Measurements from ENCODE around the gene CTSF. TPM values are rescaled to one million over a fixed set of nuclear protein-coding genes. Genes with fewer than 3 reads are reported as not detected.

The CTSF gene
- polyA plus RNA-seq, 3 donors, result 1.5 to 3.5 (median 2.3) TPM

DNA sequence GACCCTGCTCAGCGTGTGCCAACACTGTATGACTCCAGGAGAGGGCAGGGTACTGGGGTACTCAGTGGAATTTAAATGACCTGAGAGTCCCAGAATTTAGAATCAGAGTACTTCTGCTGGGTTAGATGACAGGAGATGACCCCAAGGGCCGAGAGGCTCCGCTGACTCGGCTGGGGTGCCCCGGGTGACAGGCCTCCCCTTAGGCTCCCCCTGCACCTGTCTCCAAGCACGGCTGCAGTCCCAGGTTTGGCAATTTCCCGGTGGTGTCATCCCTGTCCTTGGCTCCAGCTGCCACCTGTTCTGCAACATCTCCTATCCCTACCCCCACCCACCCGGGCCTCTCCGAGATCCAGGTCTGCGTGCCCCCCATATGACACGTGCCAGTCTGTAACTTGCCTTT lies 20.4 kb downstream of the CTSF start:
- Mint-ChIP-seq H3K4me1 (peaks cover 27% of the 10 kb centered on the region), H3K4me3 (no peak overlapping the region), H3K27me3 (ENCODE audit: low read depth in 3 of 3) (peaks cover 14 to 33% (median 23%) of the 10 kb centered on the region in 3 donors), H3K27ac (no peak overlapping the region), H3K9me3 (peaks cover 0 to 2% (median 0%) of the 10 kb centered on the region in 7 donors), H3K36me3 (peaks cover 4 to 5% of the 10 kb centered on the region in 2 donors)
- Histone ChIP-seq H3K9ac (ENCODE audit: insufficient read depth, low read length, poor library complexity, severe bottlenecking) (no peak overlapping the region), H3K79me2 (ENCODE audit: insufficient read depth, low read length) (peaks cover 11% of the 10 kb centered on the region), H3K4me1 (ENCODE audit: control insufficient read depth in 1 of 2, insufficient read depth in 2 of 2, low read length in 2 of 2) (peaks cover 30 to 38% of the 10 kb centered on the region in 2 donors), H3K27me3 (ENCODE audit: control insufficient read depth in 2 of 2, insufficient read depth in 2 of 2, low read length in 2 of 2) (peaks cover 0 to 18% of the 10 kb centered on the region in 2 donors), H3K4me3 (replicated peaks in 1 of 3; ENCODE audit: low read depth in 2 of 3, low read length in 3 of 3) (no peak overlapping the region), H4K20me1 (ENCODE audit: insufficient read depth, low read length) (no peaks in the 10 kb centered on the region), H3K4me2 (replicated peaks; ENCODE audit: extremely low read depth, low read length, poor library complexity, severe bottlenecking) (no peak overlapping the region), H2AFZ (ENCODE audit: insufficient read depth, low read depth, low read length, poor library complexity, severe bottlenecking) (no peak overlapping the region), H3K9me3 (replicated peaks in 1 of 2; ENCODE audit: control insufficient read depth in 1 of 2, insufficient read depth in 1 of 2, low read length in 2 of 2) (no peaks in the 10 kb centered on the region), H3K36me3 (replicated peaks in 1 of 2; ENCODE audit: control insufficient read depth in 1 of 2, insufficient read depth in 2 of 2, low read length in 2 of 2) (no peaks in the 10 kb centered on the region), H3K27ac (ENCODE audit: low read depth in 1 of 2, low read length in 2 of 2) (no peak overlapping the region)
- no peak for DNase-seq
- intact Hi-C loops (cut with micrococcal nuclease), result no loop called here
- WGBS (ENCODE audit: insufficient coverage), result 80% methylated on average over 11 of the region's 11 CpGs
- TF ChIP-seq, protein P1, sequence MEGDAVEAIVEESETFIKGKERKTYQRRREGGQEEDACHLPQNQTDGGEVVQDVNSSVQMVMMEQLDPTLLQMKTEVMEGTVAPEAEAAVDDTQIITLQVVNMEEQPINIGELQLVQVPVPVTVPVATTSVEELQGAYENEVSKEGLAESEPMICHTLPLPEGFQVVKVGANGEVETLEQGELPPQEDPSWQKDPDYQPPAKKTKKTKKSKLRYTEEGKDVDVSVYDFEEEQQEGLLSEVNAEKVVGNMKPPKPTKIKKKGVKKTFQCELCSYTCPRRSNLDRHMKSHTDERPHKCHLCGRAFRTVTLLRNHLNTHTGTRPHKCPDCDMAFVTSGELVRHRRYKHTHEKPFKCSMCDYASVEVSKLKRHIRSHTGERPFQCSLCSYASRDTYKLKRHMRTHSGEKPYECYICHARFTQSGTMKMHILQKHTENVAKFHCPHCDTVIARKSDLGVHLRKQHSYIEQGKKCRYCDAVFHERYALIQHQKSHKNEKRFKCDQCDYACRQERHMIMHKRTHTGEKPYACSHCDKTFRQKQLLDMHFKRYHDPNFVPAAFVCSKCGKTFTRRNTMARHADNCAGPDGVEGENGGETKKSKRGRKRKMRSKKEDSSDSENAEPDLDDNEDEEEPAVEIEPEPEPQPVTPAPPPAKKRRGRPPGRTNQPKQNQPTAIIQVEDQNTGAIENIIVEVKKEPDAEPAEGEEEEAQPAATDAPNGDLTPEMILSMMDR (IDR thresholded peaks at IDR 0.05), result no peak

DNA sequence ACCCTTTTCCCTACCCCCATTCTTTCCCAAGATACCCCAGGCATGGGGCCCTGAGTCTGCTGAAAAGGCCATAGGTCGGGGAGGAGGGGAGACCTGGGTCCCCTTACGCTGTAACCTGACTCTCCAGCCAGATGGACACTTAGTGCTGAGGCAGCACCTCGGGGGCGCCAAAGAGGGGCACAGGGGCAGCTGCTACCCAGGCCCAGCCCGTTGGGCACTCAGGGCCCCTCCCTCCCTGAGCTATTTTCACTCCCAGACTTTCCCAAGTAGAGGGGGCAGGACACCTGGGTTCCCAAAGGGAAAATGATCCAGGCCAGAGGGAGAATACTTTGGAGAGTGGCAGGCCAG lies 20.8 kb downstream of the CTSF start:
- Mint-ChIP-seq H3K27me3 (ENCODE audit: low read depth in 3 of 3) (peaks cover 14 to 31% (median 23%) of the 10 kb centered on the region in 3 donors), H3K4me1 (peaks cover 31% of the 10 kb centered on the region), H3K4me3 (no peak overlapping the region), H3K36me3 (peaks cover 8 to 9% of the 10 kb centered on the region in 2 donors), H3K9me3 (peaks cover 0 to 2% (median 0%) of the 10 kb centered on the region in 7 donors), H3K27ac (no peak overlapping the region)
- DNase-seq, result no peak
- H2AFZ ChIP-seq (ENCODE audit: insufficient read depth, low read depth, low read length, poor library complexity, severe bottlenecking), result no peak overlapping the region
- 95% methylated on average over 2 of the region's 5 CpGs for WGBS (ENCODE audit: insufficient coverage)
- H3K4me2 ChIP-seq (replicated peaks; ENCODE audit: extremely low read depth, low read length, poor library complexity, severe bottlenecking), result no peak overlapping the region
- no peaks in the 10 kb centered on the region for H3K9me3 ChIP-seq (replicated peaks in 1 of 2; ENCODE audit: control insufficient read depth in 1 of 2, insufficient read depth in 1 of 2, low read length in 2 of 2)
- TF ChIP-seq, protein P1 (IDR thresholded peaks at IDR 0.05), result no peak
- no peak overlapping the region for H3K9ac ChIP-seq (ENCODE audit: insufficient read depth, low read length, poor library complexity, severe bottlenecking)
- H3K4me1 ChIP-seq (ENCODE audit: control insufficient read depth in 1 of 2, insufficient read depth in 2 of 2, low read length in 2 of 2), result peaks cover 32 to 42% of the 10 kb centered on the region in 2 donors
- H3K27ac ChIP-seq (ENCODE audit: low read depth in 1 of 2, low read length in 2 of 2), result no peak overlapping the region
- intact Hi-C loops (cut with micrococcal nuclease), result no loop called here
- H3K4me3 ChIP-seq (replicated peaks in 1 of 3; ENCODE audit: low read depth in 2 of 3, low read length in 3 of 3), result no peak overlapping the region
- H4K20me1 ChIP-seq (ENCODE audit: insufficient read depth, low read length), result no peaks in the 10 kb centered on the region
- peaks cover under 1 to 3% of the 10 kb centered on the region in 2 donors for H3K36me3 ChIP-seq (replicated peaks in 1 of 2; ENCODE audit: control insufficient read depth in 1 of 2, insufficient read depth in 2 of 2, low read length in 2 of 2)
- H3K79me2 ChIP-seq (ENCODE audit: insufficient read depth, low read length), result peaks cover 11% of the 10 kb centered on the region
- peaks cover 0 to 18% of the 10 kb centered on the region in 2 donors for H3K27me3 ChIP-seq (ENCODE audit: control insufficient read depth in 2 of 2, insufficient read depth in 2 of 2, low read length in 2 of 2)
